SU-DHL-6 (cell line): ENCODE results near the gene REXO1.

Experiments
- H2AFZ ChIP-seq: fragments of 200-600 bp; sonication (generic); 2 replicates; pipeline ENCODE4 v1.6.1; 2014; ENCODE audit warnings: low read depth, mild to moderate bottlenecking, moderate library complexity, mixed read lengths, antibody characterized with exemption, low read length; ENCODE audit not compliant: severe bottlenecking
- H3F3A ChIP-seq: fragments of 200-600 bp; shearing (Covaris generic); 2 replicates; pipeline ENCODE4 v1.6.0; 2016; ENCODE audit warnings: antibody characterized with exemption, mild to moderate bottlenecking; ENCODE audit not compliant: insufficient read depth
- H3K27ac ChIP-seq: fragments of 200-600 bp; sonication (generic); 2 replicates; pipeline ENCODE4 v1.5.1; 2016; ENCODE audit warnings: low read depth, mild to moderate bottlenecking, low read length, moderate library complexity, mixed read lengths
- H3K27me3 ChIP-seq: fragments of 200-600 bp; sonication (generic), shearing (Covaris generic); 2 replicates; pipeline ENCODE4 v1.6.0; 2014; ENCODE audit warnings: mild to moderate bottlenecking, low read length
- H3K36me3 ChIP-seq: fragments of 200-600 bp; sonication (generic); 2 replicates; pipeline ENCODE4 v1.6.1; 2014; ENCODE audit warnings: mild to moderate bottlenecking, low read length, mixed read lengths
- H3K4me2 ChIP-seq: fragments of 300-600, 200-600 bp; shearing (Covaris generic), sonication (generic); 2 replicates; pipeline ENCODE4 v1.6.0; 2014; ENCODE audit warnings: low read length, low read depth, mild to moderate bottlenecking; ENCODE audit not compliant: poor library complexity, severe bottlenecking
- H3K4me3 ChIP-seq: fragments of 200-600 bp; sonication (generic); 2 replicates; pipeline ENCODE4 v1.5.1; 2014; ENCODE audit warnings: antibody characterized with exemption, low read length, mild to moderate bottlenecking, mixed read lengths; ENCODE audit not compliant: insufficient read depth, poor library complexity, severe bottlenecking
- H3K79me2 ChIP-seq: fragments of 200-600 bp; sonication (generic); 2 replicates; pipeline ENCODE4 v1.6.1; 2014; ENCODE audit warnings: mild to moderate bottlenecking, low read length, moderate library complexity; ENCODE audit not compliant: insufficient read depth
- H3K9ac ChIP-seq: fragments of 200-600 bp; sonication (generic); 2 replicates; pipeline ENCODE4 v1.7.0; 2014; ENCODE audit warnings: mild to moderate bottlenecking, low read length
- H3K9me2 ChIP-seq: fragments of 200-600 bp; sonication (generic); replicated peaks from 2 replicates; pipeline ENCODE4 v1.6.1; 2014; ENCODE audit warnings: low read length; ENCODE audit not compliant: insufficient read depth
- H3K9me3 ChIP-seq: fragments of 200-600 bp; sonication (generic); 2 replicates; pipeline ENCODE4 v1.6.1; 2014; ENCODE audit warnings: low read length, mixed read lengths; ENCODE audit not compliant: insufficient read depth
- H4K20me1 ChIP-seq: fragments of 200-600 bp; sonication (generic); 2 replicates; pipeline ENCODE4 v1.6.1; 2014; ENCODE audit warnings: low read depth, mild to moderate bottlenecking, antibody characterized with exemption, low read length, moderate library complexity, mixed read lengths
- CTCF ChIP-seq: fragments of 200-600 bp; sonication (generic); IDR thresholded peaks from one replicate; pipeline ENCODE4 v1.5.1; 2017; ENCODE audit warnings: antibody characterized with exemption, mild to moderate bottlenecking, low read length, moderate library complexity; ENCODE audit not compliant: insufficient read depth, poor library complexity, severe bottlenecking
- EZH2phosphoT487 ChIP-seq: fragments of 200-600 bp; sonication (generic), shearing (Covaris generic); conservative IDR thresholded peaks from 2 replicates; pipeline ENCODE4 v1.6.1; 2018; ENCODE audit warnings: mild to moderate bottlenecking, antibody characterized with exemption, low read length, moderate library complexity, mixed read lengths

REXO1 gene

DNA sequence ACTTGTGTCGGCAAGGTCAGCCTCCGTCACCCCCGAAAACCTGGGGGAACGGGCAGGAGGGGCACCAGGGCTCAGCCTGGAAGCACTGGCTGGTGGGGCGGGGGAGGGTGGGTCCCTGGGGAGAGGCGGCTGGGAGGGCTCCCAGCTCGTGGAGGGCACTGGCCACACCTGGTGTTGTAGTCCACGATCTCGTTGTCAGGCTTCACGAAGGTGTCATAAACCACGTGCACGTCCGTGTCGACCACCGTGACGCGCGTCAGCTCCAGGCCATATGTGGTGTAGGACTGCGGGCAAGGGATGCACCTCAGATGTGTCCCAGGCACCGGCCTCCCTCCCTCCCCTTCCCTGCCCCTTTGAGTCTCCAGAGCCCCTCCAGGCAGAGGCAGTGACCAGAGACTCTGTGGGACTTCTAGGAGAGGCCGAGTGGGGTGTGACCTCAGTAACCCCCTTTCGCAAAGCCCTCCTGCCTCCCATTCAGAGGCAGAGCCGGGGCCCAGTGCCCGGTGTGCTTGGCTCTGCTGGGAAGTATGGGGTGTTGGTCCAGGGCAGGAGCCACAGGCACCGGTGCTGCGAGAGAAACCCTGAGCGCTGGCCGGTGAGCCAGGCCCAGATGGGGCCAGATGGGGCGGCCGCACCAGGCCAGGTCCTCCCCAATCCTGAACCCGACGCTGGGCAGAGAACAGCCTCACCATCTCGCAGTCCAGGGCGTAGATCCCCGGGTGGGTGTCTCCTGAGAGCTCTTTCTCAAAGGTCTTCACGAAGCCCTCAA is 31.6 kb downstream of the REXO1 start:
- Histone ChIP-seq H3K79me2 (no peaks in the 10 kb centered on the region), H3K4me3 (no peak overlapping the region), H4K20me1 (no peaks in the 10 kb centered on the region), H3K9me3 (no peaks in the 10 kb centered on the region), H3K9me2 (no peaks in the 10 kb centered on the region), H2AFZ (no peak overlapping the region), H3K36me3 (no peaks in the 10 kb centered on the region), H3K27me3 (no peaks in the 10 kb centered on the region), H3F3A (0 out of 2 replicates have a peak, but pooled peaks cover 5% of the 10 kb centered on the region), H3K9ac (no peak overlapping the region), H3K4me2 (no peak overlapping the region), H3K27ac (no peak overlapping the region)
- no peak for TF ChIP-seq CTCF
- TF ChIP-seq EZH2phosphoT487: no peak

DNA sequence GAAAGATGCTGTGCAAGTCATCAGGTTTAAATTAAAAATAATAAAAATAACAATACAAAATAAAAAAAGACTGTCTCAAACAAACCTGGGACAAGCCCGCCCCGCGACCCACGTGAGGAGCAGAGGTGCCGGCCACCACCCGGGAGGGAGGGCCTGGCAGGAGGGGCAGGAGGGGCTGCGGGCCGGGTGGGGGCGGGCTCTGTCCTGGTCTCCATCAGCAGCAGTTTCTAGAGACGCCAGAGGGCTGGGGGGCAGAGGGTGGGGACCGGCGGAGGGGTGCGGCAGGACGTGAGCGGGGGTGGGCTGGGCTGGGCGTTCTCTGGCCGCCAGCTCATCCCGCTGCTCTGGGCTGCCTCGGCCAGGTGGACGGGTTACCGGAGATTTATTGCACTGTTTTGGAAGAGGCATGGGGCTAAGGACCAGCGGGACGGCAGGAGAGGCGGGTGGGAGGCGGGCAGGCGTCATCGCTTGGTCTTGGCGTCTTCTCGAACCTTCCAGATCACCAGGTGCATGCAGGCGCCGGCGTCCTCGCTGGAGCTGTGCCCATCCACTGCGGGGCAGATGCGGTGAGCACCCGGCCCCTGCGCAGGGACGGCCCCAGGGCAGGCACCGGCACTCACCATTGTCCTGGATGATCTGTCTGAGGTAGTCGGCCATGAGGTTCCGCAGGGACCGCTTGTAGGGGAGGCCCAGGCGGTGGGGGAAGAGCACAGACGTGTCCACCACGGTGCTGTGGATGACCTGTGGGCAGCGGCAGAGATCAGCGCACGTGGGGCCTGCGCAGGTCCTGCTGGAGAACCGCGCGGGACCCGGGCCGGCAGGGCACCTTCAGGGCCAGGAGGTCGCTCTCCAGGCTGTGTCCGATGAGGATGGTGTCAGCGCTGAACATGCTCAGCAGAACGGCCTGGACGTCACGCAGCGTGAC is 32.4 kb downstream of the REXO1 start:
- Histone ChIP-seq H3K9ac (no peak overlapping the region), H4K20me1 (no peaks in the 10 kb centered on the region), H3K27ac (no peak overlapping the region)

More for the DNA sequence above, 32.4 kb downstream of the REXO1 start:
- TF ChIP-seq EZH2phosphoT487: no peak
- no peak for TF ChIP-seq CTCF
- H2AFZ ChIP-seq: no peak overlapping the region
- H3K9me2 ChIP-seq: no peaks in the 10 kb centered on the region
- H3K4me2 ChIP-seq: no peak overlapping the region
- 0 out of 2 replicates have a peak, but pooled peaks cover 5% of the 10 kb centered on the region for H3F3A ChIP-seq
- no peaks in the 10 kb centered on the region for H3K27me3 ChIP-seq
- H3K36me3 ChIP-seq: no peaks in the 10 kb centered on the region
- no peaks in the 10 kb centered on the region for H3K9me3 ChIP-seq
- H3K4me3 ChIP-seq: no peak overlapping the region
- H3K79me2 ChIP-seq: no peaks in the 10 kb centered on the region
